Measurements from ENCODE around the gene SERP1.
A peak's percentile ranks its signal among the peaks of the same experiment; 100 is the strongest.

SERP1 gene

DNA sequence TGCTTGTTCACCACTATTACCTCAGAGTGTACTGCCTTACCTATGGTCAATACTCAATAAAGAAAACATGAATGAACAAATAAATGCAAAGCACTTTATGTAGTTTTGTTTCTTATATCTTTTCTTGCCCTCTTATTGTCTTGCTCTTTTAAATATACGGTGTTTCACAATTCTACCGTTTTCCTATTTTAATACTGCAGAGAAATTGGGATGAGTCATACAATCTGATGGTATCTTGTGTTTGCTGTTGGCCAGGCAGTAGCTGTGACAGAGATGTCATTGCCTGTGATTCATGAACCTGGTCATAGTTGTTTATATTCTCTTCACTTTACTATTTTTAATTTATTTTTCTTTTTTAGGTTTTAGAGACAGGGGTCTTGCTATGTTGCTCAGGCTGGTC, 48.3 kb downstream of the SERP1 start:
- Histone ChIP-seq H3K4me1 (ENCODE audit: low read length) (no peaks in the 10 kb centered on the region; the same call in 1 of the 2 replicates), H3K4me3 (ENCODE audit: low read length) (no peak overlapping the region), H3K4me2 (ENCODE audit: low read length) (no peak overlapping the region), H3K27me3 (ENCODE audit: low read depth, low read length) (no peaks in the 10 kb centered on the region), H3K79me2 (ENCODE audit: low read length) (no peaks in the 10 kb centered on the region), H2AFZ (ENCODE audit: low read depth, low read length) (no peak overlapping the region), H3K36me3 (replicated peaks; ENCODE audit: low read depth, low read length) (no peaks in the 10 kb centered on the region), H4K20me1 (ENCODE audit: insufficient read depth, low read length) (no peaks in the 10 kb centered on the region), H3K9ac (ENCODE audit: low read length) (no peak overlapping the region), H3K27ac (ENCODE audit: low read length) (no peak overlapping the region), H3K9me3 (ENCODE audit: insufficient read depth, low read length) (no peaks in the 10 kb centered on the region)
- TF ChIP-seq, protein P1, sequence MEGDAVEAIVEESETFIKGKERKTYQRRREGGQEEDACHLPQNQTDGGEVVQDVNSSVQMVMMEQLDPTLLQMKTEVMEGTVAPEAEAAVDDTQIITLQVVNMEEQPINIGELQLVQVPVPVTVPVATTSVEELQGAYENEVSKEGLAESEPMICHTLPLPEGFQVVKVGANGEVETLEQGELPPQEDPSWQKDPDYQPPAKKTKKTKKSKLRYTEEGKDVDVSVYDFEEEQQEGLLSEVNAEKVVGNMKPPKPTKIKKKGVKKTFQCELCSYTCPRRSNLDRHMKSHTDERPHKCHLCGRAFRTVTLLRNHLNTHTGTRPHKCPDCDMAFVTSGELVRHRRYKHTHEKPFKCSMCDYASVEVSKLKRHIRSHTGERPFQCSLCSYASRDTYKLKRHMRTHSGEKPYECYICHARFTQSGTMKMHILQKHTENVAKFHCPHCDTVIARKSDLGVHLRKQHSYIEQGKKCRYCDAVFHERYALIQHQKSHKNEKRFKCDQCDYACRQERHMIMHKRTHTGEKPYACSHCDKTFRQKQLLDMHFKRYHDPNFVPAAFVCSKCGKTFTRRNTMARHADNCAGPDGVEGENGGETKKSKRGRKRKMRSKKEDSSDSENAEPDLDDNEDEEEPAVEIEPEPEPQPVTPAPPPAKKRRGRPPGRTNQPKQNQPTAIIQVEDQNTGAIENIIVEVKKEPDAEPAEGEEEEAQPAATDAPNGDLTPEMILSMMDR (IDR thresholded peaks at IDR 0.05; ENCODE audit: low read depth, low read length): no peak
- TF ChIP-seq EZH2phosphoT487 (IDR thresholded peaks at IDR 0.05; ENCODE audit: low read depth): no peak

DNA sequence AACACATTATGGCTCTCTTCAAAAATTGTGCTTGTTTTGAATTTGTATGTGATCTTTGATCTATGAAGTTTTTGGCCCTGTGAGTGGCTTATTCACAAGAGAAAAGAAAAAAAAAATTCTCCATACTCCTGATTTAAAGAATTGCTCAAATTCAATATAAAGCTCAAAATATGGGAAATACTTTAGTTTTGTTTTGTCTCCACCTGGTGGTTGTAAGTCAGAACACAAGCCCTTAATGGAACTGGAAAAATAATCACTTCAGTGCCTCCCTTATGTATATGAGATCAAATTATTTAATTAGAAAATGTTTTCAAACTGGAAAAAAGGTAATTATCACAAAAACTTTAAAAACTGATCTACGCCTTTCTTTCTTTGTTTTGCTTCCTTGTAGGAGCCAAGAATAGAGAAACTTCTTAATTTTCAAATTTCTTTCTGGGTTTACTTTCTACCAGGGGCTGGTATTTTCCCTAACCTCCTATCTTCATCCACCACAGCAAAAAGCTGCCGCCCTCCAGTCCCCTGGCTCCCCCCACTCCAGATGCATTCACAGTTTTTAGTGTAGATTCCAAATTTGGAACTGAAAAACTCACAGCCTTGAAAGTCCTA, 50.6 kb downstream of the SERP1 start:
- Histone ChIP-seq H2AFZ (ENCODE audit: low read depth, low read length) (no peak overlapping the region), H3K9ac (ENCODE audit: low read length) (no peak overlapping the region), H3K4me1 (ENCODE audit: low read length) (no peaks in the 10 kb centered on the region; the same call in 1 of the 2 replicates), H3K79me2 (ENCODE audit: low read length) (no peaks in the 10 kb centered on the region), H3K27me3 (ENCODE audit: low read depth, low read length) (no peaks in the 10 kb centered on the region), H3K4me3 (ENCODE audit: low read length) (no peak overlapping the region), H4K20me1 (ENCODE audit: insufficient read depth, low read length) (no peaks in the 10 kb centered on the region), H3K36me3 (replicated peaks; ENCODE audit: low read depth, low read length) (no peaks in the 10 kb centered on the region), H3K27ac (ENCODE audit: low read length) (no peak overlapping the region), H3K9me3 (ENCODE audit: insufficient read depth, low read length) (no peaks in the 10 kb centered on the region), H3K4me2 (ENCODE audit: low read length) (no peak overlapping the region)
- no peak for TF ChIP-seq EZH2phosphoT487 (IDR thresholded peaks at IDR 0.05; ENCODE audit: low read depth)
- TF ChIP-seq, protein P1 (IDR thresholded peaks at IDR 0.05; ENCODE audit: low read depth, low read length): peak; percentile 84

DNA sequence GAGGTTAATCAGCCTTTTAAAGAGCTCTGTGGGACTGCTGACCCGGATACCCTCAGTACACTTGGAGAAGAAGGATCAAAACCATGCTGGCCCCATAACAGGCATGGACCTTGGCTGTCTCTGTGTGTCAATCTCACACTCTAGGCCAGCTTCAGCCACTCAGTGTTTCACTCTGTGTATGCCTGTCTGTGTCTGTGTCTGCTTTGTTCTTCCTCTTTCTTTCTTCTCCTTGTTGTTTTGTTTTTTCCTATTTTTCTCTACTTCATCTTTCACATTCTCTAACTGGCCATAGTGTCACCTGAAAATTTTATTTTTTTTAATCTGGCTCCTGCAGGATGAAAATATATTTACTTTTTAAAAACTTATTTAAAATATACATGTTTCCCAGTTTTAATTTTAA, 51.1 kb downstream of the SERP1 start:
- TF ChIP-seq, protein P1 (IDR thresholded peaks at IDR 0.05; ENCODE audit: low read depth, low read length): no peak
- TF ChIP-seq EZH2phosphoT487 (IDR thresholded peaks at IDR 0.05; ENCODE audit: low read depth): no peak
- H3K4me3 ChIP-seq (ENCODE audit: low read length): no peak overlapping the region
- H3K9ac ChIP-seq (ENCODE audit: low read length): no peak overlapping the region
- H2AFZ ChIP-seq (ENCODE audit: low read depth, low read length): no peak overlapping the region
- no peak overlapping the region for H3K27ac ChIP-seq (ENCODE audit: low read length)
- H3K4me2 ChIP-seq (ENCODE audit: low read length): no peak overlapping the region
- H3K4me1 ChIP-seq (ENCODE audit: low read length): no peaks in the 10 kb centered on the region; the same call in 1 of the 2 replicates
- H3K27me3 ChIP-seq (ENCODE audit: low read depth, low read length): no peaks in the 10 kb centered on the region
- no peaks in the 10 kb centered on the region for H4K20me1 ChIP-seq (ENCODE audit: insufficient read depth, low read length)
- no peaks in the 10 kb centered on the region for H3K79me2 ChIP-seq (ENCODE audit: low read length)
- no peaks in the 10 kb centered on the region for H3K9me3 ChIP-seq (ENCODE audit: insufficient read depth, low read length)
- H3K36me3 ChIP-seq (replicated peaks; ENCODE audit: low read depth, low read length): no peaks in the 10 kb centered on the region

DNA sequence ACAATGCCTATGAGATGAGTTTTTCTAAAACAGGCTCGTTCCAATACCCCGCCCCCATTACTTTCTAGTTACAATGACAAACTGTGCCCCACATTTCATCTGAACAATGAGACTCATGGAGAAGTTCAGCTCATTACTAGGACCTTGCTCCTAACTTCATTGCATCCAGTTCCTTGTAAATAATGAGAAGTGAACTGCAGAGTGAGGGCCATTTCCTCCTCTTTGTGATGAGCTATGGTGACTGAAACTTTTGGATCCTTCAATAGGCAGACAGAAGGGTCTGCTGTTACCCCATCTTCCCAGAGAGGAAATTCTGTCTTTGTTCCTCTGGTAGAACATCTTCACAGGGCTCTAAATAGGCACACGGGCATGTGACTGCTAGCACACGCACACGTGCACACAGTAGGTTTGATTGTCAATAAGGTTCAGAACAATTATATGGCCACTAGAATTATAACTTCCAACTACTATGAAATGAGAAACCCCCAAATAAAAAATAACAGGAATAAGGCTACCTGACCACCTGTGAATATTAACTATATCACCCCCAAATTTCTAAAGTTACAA, 51.8 kb downstream of the SERP1 start:
- Histone ChIP-seq H3K36me3 (replicated peaks; ENCODE audit: low read depth, low read length) (no peaks in the 10 kb centered on the region), H3K27me3 (ENCODE audit: low read depth, low read length) (no peaks in the 10 kb centered on the region), H3K4me3 (ENCODE audit: low read length) (no peak overlapping the region), H3K27ac (ENCODE audit: low read length) (no peak overlapping the region), H2AFZ (ENCODE audit: low read depth, low read length) (no peak overlapping the region), H3K79me2 (ENCODE audit: low read length) (no peaks in the 10 kb centered on the region), H3K4me1 (ENCODE audit: low read length) (no peaks in the 10 kb centered on the region; the same call in 1 of the 2 replicates), H3K4me2 (ENCODE audit: low read length) (no peak overlapping the region), H4K20me1 (ENCODE audit: insufficient read depth, low read length) (no peaks in the 10 kb centered on the region), H3K9me3 (ENCODE audit: insufficient read depth, low read length) (no peaks in the 10 kb centered on the region), H3K9ac (ENCODE audit: low read length) (no peak overlapping the region)
- TF ChIP-seq EZH2phosphoT487 (IDR thresholded peaks at IDR 0.05; ENCODE audit: low read depth): no peak
- TF ChIP-seq, protein P1 (IDR thresholded peaks at IDR 0.05; ENCODE audit: low read depth, low read length): no peak
